Spleen (tissue), 11 donors: ENCODE measurements around the gene KCNJ12. TPM values are rescaled to one million over a fixed set of nuclear protein-coding genes. Genes with fewer than 3 reads are reported as not detected.
"Not testable (repeated sequence)": the region's sequence is repeated elsewhere in the genome, so short reads cannot be mapped to it uniquely, and the experiment has no call there.

ENCODE experiments used
- DNase-seq: peaks from one replicate; pipeline ENCODE4 v3.0.0-alpha.2; 2020
- H3K27ac ChIP-seq, 8 donors: fragments of 200-600 bp; sonication (generic) in 7 of 8; 1 replicate in 4 of 8; 2 replicates in 4 of 8; pipeline versions ENCODE4 v1.5.0 to v1.8.0; 2016 to 2021; ENCODE audit warnings: inconsistent platforms in 4 of 8, mild to moderate bottlenecking in 4 of 8, moderate library complexity in 1 of 8
- H3K27me3 ChIP-seq, 7 donors: fragments of 200-600 bp; sonication (generic) in 6 of 7; replicated peaks in 1 of 7; 1 replicate in 4 of 7; 2 replicates in 3 of 7; pipeline versions ENCODE4 v1.5.0 to v1.8.0; 2016 to 2021; ENCODE audit warnings: inconsistent platforms in 3 of 7, mild to moderate bottlenecking in 1 of 7
- H3K36me3 ChIP-seq, 6 donors: fragments of 200-600 bp; sonication (generic) in 5 of 6; 1 replicate in 4 of 6; 2 replicates in 2 of 6; pipeline versions ENCODE4 v1.5.0 to v1.8.0; 2016 to 2021; ENCODE audit warnings: inconsistent platforms in 2 of 6
- H3K4me1 ChIP-seq, 6 donors: fragments of 200-600 bp; sonication (generic) in 5 of 6; 1 replicate in 3 of 6; 2 replicates in 3 of 6; pipeline versions ENCODE4 v1.5.0 to v1.8.0; 2016 to 2021; ENCODE audit warnings: inconsistent platforms in 3 of 6
- H3K4me3 ChIP-seq, 8 donors: fragments of 200-600 bp; sonication (generic) in 7 of 8; 1 replicate in 4 of 8; 2 replicates in 4 of 8; pipeline versions ENCODE4 v1.5.0 to v1.8.0; 2016 to 2021; ENCODE audit warnings: inconsistent platforms in 4 of 8, mild to moderate bottlenecking in 4 of 8, moderate library complexity in 2 of 8
- H3K9me3 ChIP-seq, 8 donors: fragments of 200-600 bp; sonication (generic) in 7 of 8; 1 replicate in 4 of 8; 2 replicates in 4 of 8; pipeline versions ENCODE4 v1.5.0 to v1.8.0; 2016 to 2021; ENCODE audit warnings: inconsistent platforms in 4 of 8
- WGBS, 5 donors: extraction: QIAGEN DNeasy Blood & Tissue Kit in 3 of 5; methylation state at CpG; one replicate each; pipeline versions ENCODE4 v1.1.5 to v1.1.7; 2013 to 2018; 5-methylcytosine and 5-hydroxymethylcytosine counted together
- intact Hi-C: fragments of 100-400 bp; cut with DNase I; formaldehyde crosslinking; loops from one replicate; pipeline ENCODE4 v1.15.0; 2023; ENCODE audit warnings: low total_unique reads
- polyA plus RNA-seq, 3 donors: library from polyadenylated mRNA; stranded (reverse); fragments of 200-250 nt; gene quantifications; one replicate each; pipeline ENCODE4 v1.2.1, GENCODE V29; 2013
- total RNA-seq, 7 donors: library from RNA; depleted of rRNA in 3 of 7; stranded (reverse); fragments of >200 nt in 3 of 7; fragmentation: NEBNext Ultra II Directional in 4 of 7; extraction: Animal tissue kit (Norgen Biotek cat#: 25700) in 4 of 7; gene quantifications; one replicate each; pipeline versions ENCODE4 v1.1.0 to v1.2.1, GENCODE V29; 2016 to 2021
- donor health status: healthy with polysubstance abuse.
- donor health status: DM: no; HTN: no; CAD: no; lungs with moderate emphysema.
- donor health status: DM: no; HTN: no; CAD: no.
- donor health status: Bipolar disorder and iron deficiency.
- donor health status: healthy.
- donor health status: DM: no; HTN: no; CAD: no.
- donor health status: DM: yes; HTN: yes; CAD: no.

The KCNJ12 gene
- total and polyA plus RNA-seq, 10 donors, result 0.11 to 4.8 (median 2.2) TPM

GRCh38 chr17:21429921-21430628 lies 53.9 kb downstream of the KCNJ12 start:
- H3K27me3 ChIP-seq, H3K4me3 ChIP-seq, DNase-seq, H3K27ac ChIP-seq, intact Hi-C loops, H3K9me3 ChIP-seq, H3K4me1 ChIP-seq, H3K36me3 ChIP-seq: not testable (repeated sequence)
- 57 to 83% (median 75%) methylated on average over 4 to 5 of the region's 5 CpGs for WGBS, 5 donors

- H3K9me3 ChIP-seq, H3K36me3 ChIP-seq, H3K27me3 ChIP-seq, DNase-seq, intact Hi-C loops, H3K4me1 ChIP-seq, H3K27ac ChIP-seq, H3K4me3 ChIP-seq: not testable (repeated sequence)
- WGBS, 5 donors, result 90 to 100% (median 93%) methylated on average over 5 of the region's 5 CpGs
These were observed 57.8 kb downstream of the KCNJ12 start for GRCh38 chr17:21433971-21434370.

- DNase-seq, H3K4me1 ChIP-seq, H3K9me3 ChIP-seq, H3K36me3 ChIP-seq, H3K4me3 ChIP-seq, intact Hi-C loops, H3K27me3 ChIP-seq, H3K27ac ChIP-seq: not testable (repeated sequence)
- WGBS, 5 donors, result 64 to 83% (median 81%) methylated on average over 2 of the region's 2 CpGs
These were observed 58.8 kb downstream of the KCNJ12 start for GRCh38 chr17:21434976-21435375.

- WGBS, 5 donors, result 67 to 76% (median 72%) methylated on average over 3 to 7 of the region's 7 CpGs
- intact Hi-C loops, result not testable (repeated sequence)
These were observed 60.3 kb downstream of the KCNJ12 start for GRCh38 chr17:21436481-21436880.

GRCh38 chr17:21436883-21437836 lies 61.0 kb downstream of the KCNJ12 start:
- intact Hi-C loops, H3K36me3 ChIP-seq, DNase-seq, H3K27ac ChIP-seq, H3K4me3 ChIP-seq, H3K27me3 ChIP-seq, H3K9me3 ChIP-seq, H3K4me1 ChIP-seq: not testable (repeated sequence)
- WGBS, 5 donors, result 70 to 85% (median 73%) methylated on average over 12 to 15 of the region's 15 CpGs

More at GRCh38 chr17:21436481-21436880, 60.3 kb downstream of the KCNJ12 start:
- H3K4me3 ChIP-seq, H3K27ac ChIP-seq, H3K36me3 ChIP-seq, DNase-seq, H3K9me3 ChIP-seq, H3K4me1 ChIP-seq, H3K27me3 ChIP-seq: not testable (repeated sequence)

DNA sequence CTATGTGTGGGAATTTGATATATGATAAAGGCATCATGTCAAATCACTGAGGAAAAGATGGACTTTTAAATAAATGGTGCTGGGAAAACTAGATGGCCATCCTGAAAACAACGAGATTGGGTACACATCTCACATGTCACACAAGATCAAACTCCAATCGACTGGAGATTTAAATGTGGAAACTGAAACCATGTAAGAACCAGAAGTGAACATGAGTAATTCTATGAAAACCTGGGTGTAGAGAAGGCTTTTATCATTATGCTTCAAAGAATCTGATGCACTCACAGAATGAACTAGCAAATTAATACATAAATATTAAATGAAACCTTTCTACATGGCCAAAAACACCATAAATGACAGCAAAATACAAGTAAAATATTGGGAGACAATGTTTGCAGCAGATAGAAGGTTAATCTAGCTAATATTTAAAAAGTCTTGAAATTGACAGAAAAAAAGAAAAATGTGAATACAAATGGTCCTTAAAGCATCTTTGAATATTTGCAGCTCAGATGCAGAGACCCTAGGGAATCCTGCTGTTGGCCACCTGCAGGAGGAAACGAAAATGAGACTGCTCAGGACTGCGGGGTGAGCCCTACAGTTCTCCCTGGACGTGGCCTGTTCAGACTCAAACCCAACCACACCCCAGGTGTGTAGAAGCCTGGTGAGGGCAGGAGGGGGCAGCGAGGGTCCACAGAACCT lies 62.3 kb downstream of the KCNJ12 start:
- WGBS, 5 donors, result 45 to 71% (median 54%) methylated on average over 2 to 6 of the region's 6 CpGs
- H3K27me3 ChIP-seq, H3K9me3 ChIP-seq, intact Hi-C loops, H3K27ac ChIP-seq, H3K36me3 ChIP-seq, H3K4me1 ChIP-seq, DNase-seq, H3K4me3 ChIP-seq: not testable (repeated sequence)

- H3K27me3 ChIP-seq, DNase-seq, H3K36me3 ChIP-seq, intact Hi-C loops, H3K27ac ChIP-seq, H3K4me1 ChIP-seq, H3K9me3 ChIP-seq, H3K4me3 ChIP-seq: not testable (repeated sequence)
- WGBS, 5 donors, result 62 to 84% (median 78%) methylated on average over 3 to 4 of the region's 5 CpGs; no CpG with 5 or more reads in 1 of the 5 donors
These were observed 62.8 kb downstream of the KCNJ12 start for GRCh38 chr17:21439015-21439336.
